ENCODE data around the gene ZNF488.

DNA sequence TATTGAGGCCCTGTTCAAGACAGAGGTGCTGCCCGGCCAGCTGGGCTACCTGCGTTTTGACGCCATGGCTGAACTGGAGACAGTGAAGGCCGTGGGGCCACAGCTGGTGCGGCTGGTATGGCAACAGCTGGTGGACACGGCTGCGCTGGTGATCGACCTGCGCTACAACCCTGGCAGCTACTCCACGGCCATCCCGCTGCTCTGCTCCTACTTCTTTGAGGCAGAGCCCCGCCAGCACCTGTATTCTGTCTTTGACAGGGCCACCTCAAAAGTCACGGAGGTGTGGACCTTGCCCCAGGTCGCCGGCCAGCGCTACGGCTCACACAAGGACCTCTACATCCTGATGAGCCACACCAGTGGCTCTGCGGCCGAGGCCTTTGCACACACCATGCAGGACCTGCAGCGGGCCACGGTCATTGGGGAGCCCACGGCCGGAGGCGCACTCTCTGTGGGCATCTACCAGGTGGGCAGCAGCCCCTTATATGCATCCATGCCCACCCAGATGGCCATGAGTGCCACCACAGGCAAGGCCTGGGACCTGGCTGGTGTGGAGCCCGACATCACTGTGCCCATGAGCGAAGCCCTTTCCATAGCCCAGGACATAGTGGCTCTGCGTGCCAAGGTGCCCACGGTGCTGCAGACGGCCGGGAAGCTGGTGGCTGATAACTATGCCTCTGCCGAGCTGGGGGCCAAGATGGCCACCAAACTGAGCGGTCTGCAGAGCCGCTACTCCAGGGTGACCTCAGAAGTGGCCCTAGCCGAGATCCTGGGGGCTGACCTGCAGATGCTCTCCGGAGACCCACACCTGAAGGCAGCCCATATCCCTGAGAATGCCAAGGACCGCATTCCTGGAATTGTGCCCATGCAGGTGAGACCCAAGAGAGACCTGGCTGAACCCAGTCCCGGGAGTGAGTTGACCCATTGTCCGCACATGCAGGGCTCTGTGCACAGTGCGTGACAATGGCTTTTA is 33.1 kb downstream of the ZNF488 start:
- TF ChIP-seq, protein P1, sequence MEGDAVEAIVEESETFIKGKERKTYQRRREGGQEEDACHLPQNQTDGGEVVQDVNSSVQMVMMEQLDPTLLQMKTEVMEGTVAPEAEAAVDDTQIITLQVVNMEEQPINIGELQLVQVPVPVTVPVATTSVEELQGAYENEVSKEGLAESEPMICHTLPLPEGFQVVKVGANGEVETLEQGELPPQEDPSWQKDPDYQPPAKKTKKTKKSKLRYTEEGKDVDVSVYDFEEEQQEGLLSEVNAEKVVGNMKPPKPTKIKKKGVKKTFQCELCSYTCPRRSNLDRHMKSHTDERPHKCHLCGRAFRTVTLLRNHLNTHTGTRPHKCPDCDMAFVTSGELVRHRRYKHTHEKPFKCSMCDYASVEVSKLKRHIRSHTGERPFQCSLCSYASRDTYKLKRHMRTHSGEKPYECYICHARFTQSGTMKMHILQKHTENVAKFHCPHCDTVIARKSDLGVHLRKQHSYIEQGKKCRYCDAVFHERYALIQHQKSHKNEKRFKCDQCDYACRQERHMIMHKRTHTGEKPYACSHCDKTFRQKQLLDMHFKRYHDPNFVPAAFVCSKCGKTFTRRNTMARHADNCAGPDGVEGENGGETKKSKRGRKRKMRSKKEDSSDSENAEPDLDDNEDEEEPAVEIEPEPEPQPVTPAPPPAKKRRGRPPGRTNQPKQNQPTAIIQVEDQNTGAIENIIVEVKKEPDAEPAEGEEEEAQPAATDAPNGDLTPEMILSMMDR (IDR thresholded peaks at IDR 0.05; ENCODE audit: insufficient read depth, low read length): no peak
- TF ChIP-seq POLR2AphosphoS5 (IDR thresholded peaks at IDR 0.05; ENCODE audit: low read depth) (no peak), GABPA (IDR thresholded peaks at IDR 0.05; ENCODE audit: low read depth) (no peak)
- TF ChIP-seq, protein P2, sequence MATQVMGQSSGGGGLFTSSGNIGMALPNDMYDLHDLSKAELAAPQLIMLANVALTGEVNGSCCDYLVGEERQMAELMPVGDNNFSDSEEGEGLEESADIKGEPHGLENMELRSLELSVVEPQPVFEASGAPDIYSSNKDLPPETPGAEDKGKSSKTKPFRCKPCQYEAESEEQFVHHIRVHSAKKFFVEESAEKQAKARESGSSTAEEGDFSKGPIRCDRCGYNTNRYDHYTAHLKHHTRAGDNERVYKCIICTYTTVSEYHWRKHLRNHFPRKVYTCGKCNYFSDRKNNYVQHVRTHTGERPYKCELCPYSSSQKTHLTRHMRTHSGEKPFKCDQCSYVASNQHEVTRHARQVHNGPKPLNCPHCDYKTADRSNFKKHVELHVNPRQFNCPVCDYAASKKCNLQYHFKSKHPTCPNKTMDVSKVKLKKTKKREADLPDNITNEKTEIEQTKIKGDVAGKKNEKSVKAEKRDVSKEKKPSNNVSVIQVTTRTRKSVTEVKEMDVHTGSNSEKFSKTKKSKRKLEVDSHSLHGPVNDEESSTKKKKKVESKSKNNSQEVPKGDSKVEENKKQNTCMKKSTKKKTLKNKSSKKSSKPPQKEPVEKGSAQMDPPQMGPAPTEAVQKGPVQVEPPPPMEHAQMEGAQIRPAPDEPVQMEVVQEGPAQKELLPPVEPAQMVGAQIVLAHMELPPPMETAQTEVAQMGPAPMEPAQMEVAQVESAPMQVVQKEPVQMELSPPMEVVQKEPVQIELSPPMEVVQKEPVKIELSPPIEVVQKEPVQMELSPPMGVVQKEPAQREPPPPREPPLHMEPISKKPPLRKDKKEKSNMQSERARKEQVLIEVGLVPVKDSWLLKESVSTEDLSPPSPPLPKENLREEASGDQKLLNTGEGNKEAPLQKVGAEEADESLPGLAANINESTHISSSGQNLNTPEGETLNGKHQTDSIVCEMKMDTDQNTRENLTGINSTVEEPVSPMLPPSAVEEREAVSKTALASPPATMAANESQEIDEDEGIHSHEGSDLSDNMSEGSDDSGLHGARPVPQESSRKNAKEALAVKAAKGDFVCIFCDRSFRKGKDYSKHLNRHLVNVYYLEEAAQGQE (IDR thresholded peaks at IDR 0.05; ENCODE audit: insufficient replicate concordance, low read depth): no peak
